Stimulated activated CD4-positive, alpha-beta T cell treated with anti-CD3 and anti-CD28 coated beads, Interleukin-15, amount 100 ng/mL, for 48 hours (primary cell): ENCODE measurements around the gene C1orf115.
"Not testable (repeated sequence)": the region's sequence is repeated elsewhere in the genome, so short reads cannot be mapped to it uniquely, and the experiment has no call there.

Experiments used
- DNase-seq, 2 donors: peaks; one replicate each; pipeline ENCODE4 v3.0.0-alpha.2; 2020; ENCODE audit warnings: low read depth in 2 of 2

The C1orf115 gene

GRCh38 chr1:220690140-220691052 lies at the start of gene C1orf115:
C1orf115 (plus strand) TSS chr1:220690363; CDS start chr1:220690403, 40 bp downstream.
- peak; percentile 54 to 72 for DNase-seq

GRCh38 chr1:220642285-220642684 lies 47.9 kb upstream of the C1orf115 start:
- no peak for DNase-seq

- DNase-seq = no peak
Observed at GRCh38 chr1:220652995-220653394, 37.2 kb upstream of the C1orf115 start.

GRCh38 chr1:220655509-220655908 lies 34.7 kb upstream of the C1orf115 start:
- no peak for DNase-seq

GRCh38 chr1:220655961-220656740 lies 34.0 kb upstream of the C1orf115 start:
- DNase-seq = no peak

- no peak for DNase-seq
Observed at GRCh38 chr1:220666349-220666748, 23.8 kb upstream of the C1orf115 start.

GRCh38 chr1:220669005-220669404 lies 21.2 kb upstream of the C1orf115 start:
- no peak for DNase-seq

GRCh38 chr1:220670365-220670764 lies 19.8 kb upstream of the C1orf115 start:
- DNase-seq = no peak

- DNase-seq = no peak
Observed at GRCh38 chr1:220673921-220674320, 16.2 kb upstream of the C1orf115 start.

GRCh38 chr1:220677251-220677650 lies 12.9 kb upstream of the C1orf115 start:
- no peak for DNase-seq

- no peak for DNase-seq
Observed at GRCh38 chr1:220680085-220680687, 10.0 kb upstream of the C1orf115 start.

- no peak for DNase-seq
Observed at GRCh38 chr1:220681220-220681880, 8.8 kb upstream of the C1orf115 start.

GRCh38 chr1:220682901-220683576 lies 7.1 kb upstream of the C1orf115 start:
- no peak for DNase-seq

GRCh38 chr1:220683716-220684115 lies 6.4 kb upstream of the C1orf115 start:
- not testable (repeated sequence) for DNase-seq

- DNase-seq = no peak
Observed at GRCh38 chr1:220684890-220685289, 5.3 kb upstream of the C1orf115 start.

GRCh38 chr1:220685879-220686278 lies 4.3 kb upstream of the C1orf115 start:
- no peak for DNase-seq

GRCh38 chr1:220687809-220688208 lies 2.4 kb upstream of the C1orf115 start:
- DNase-seq = no peak

GRCh38 chr1:220689666-220690065 lies 497 bp upstream of the C1orf115 start:
- no peak for DNase-seq

- no peak for DNase-seq
Observed at GRCh38 chr1:220691053-220691684, 1.0 kb downstream of the C1orf115 start.

- DNase-seq = no peak
Observed at GRCh38 chr1:220692436-220693228, 2.5 kb downstream of the C1orf115 start.
